ENCODE measurements around the gene MYOF. TPM values are rescaled to one million over a fixed set of nuclear protein-coding genes. Genes with fewer than 3 reads are reported as not detected.

MYOF gene
- total RNA-seq, 6 experiments from 2014 or later: 401 to 553 (median 530) TPM

GRCh38 chr10:93356516-93356915 lies 125.6 kb downstream of the MYOF start:
- TF ChIP-seq CTCF (IDR thresholded peaks at IDR 0.05): no peak
- no peak overlapping the region for H3K4me3 Mint-ChIP-seq

GRCh38 chr10:93352638-93353383 lies 129.3 kb downstream of the MYOF start:
- peak; percentile 41 for DNase-seq
- Mint-ChIP-seq H3K9me3 (no peaks in the 10 kb centered on the region), H3K4me3 (no peak overlapping the region), H3K27ac (peak overlapping the region; percentile 68; the same call in 1 of the 2 replicates), H3K36me3 (ENCODE audit: low read depth) (peaks cover 69% of the 10 kb centered on the region), H3K27me3 (ENCODE audit: insufficient read depth) (peaks cover 32% of the 10 kb centered on the region), H3K4me1 (ENCODE audit: low read depth) (peaks cover 32% of the 10 kb centered on the region)
- peak; percentile 96 for TF ChIP-seq CTCF (IDR thresholded peaks at IDR 0.05)

More at GRCh38 chr10:93356516-93356915, 125.6 kb downstream of the MYOF start:
- Mint-ChIP-seq H3K36me3 (ENCODE audit: low read depth) (peaks cover 82% of the 10 kb centered on the region), H3K9me3 (no peaks in the 10 kb centered on the region), H3K4me1 (ENCODE audit: low read depth) (peaks cover 27% of the 10 kb centered on the region), H3K27ac (no peak overlapping the region; the same call in 1 of the 2 replicates), H3K27me3 (ENCODE audit: insufficient read depth) (peaks cover 18% of the 10 kb centered on the region)
- no peak for DNase-seq

DNA sequence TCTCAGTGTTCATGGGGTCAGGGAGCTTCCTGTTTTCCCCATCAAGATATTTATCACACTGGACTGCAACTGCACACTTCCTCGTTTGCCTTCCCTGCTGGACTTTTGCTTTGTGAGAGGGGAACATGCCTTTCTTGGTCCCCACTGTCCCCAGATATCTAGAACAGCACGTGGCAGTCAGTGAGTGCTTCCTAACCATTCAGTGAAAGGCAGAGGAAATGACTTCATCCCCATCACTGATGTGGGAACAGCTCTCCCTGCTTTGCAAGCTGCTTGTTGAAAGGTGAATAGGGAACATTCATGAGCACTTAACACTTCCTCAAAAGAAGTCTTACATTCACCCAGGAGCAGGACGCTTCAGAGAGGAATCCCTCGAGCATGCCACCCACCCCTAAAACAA lies 135.4 kb downstream of the MYOF start:
- TF ChIP-seq CTCF (IDR thresholded peaks at IDR 0.05): no peak
- Mint-ChIP-seq H3K4me3 (peak overlapping the region; percentile 7; the same call in 1 of the 2 replicates), H3K27ac (peak overlapping the region; percentile 79), H3K27me3 (ENCODE audit: insufficient read depth) (peaks cover 25% of the 10 kb centered on the region), H3K36me3 (ENCODE audit: low read depth) (peaks cover 70% of the 10 kb centered on the region), H3K9me3 (no peaks in the 10 kb centered on the region), H3K4me1 (ENCODE audit: low read depth) (peaks cover 34% of the 10 kb centered on the region)
- no peak for DNase-seq

- TF ChIP-seq CTCF (IDR thresholded peaks at IDR 0.05): no peak
- no peak for DNase-seq
- Mint-ChIP-seq H3K36me3 (ENCODE audit: low read depth) (peaks cover 66% of the 10 kb centered on the region), H3K9me3 (no peaks in the 10 kb centered on the region), H3K27ac (peak overlapping the region; percentile 79), H3K27me3 (ENCODE audit: insufficient read depth) (peaks cover 25% of the 10 kb centered on the region), H3K4me3 (no peak overlapping the region), H3K4me1 (ENCODE audit: low read depth) (peaks cover 29% of the 10 kb centered on the region)
Measured at GRCh38 chr10:93346108-93346507, 136.0 kb downstream of the MYOF start.

- peaks cover 12% of the 10 kb centered on the region for H3K27me3 Mint-ChIP-seq (ENCODE audit: insufficient read depth)
- H3K9me3 Mint-ChIP-seq: no peaks in the 10 kb centered on the region
- peaks cover 23% of the 10 kb centered on the region for H3K4me1 Mint-ChIP-seq (ENCODE audit: low read depth)
- peaks cover 68% of the 10 kb centered on the region for H3K36me3 Mint-ChIP-seq (ENCODE audit: low read depth)
- no peak for DNase-seq
- no peak overlapping the region; the same call in 1 of the 2 replicates for H3K4me3 Mint-ChIP-seq
- no peak for TF ChIP-seq CTCF (IDR thresholded peaks at IDR 0.05)
- peak overlapping the region; percentile 79; the same call in 1 of the 2 replicates for H3K27ac Mint-ChIP-seq
Measured at GRCh38 chr10:93344691-93345090, 137.4 kb downstream of the MYOF start.

All from HFFc6 (cell line).